Activated CD4-positive, CD25-positive, alpha-beta regulatory T cell (primary cell): ENCODE data around the gene P2RY12.

Source experiments
- DNase-seq, 4 experiments: peaks; one replicate each; lab custom pipeline; 2025; lab: John Stamatoyannopoulos, UW

The P2RY12 gene

DNA sequence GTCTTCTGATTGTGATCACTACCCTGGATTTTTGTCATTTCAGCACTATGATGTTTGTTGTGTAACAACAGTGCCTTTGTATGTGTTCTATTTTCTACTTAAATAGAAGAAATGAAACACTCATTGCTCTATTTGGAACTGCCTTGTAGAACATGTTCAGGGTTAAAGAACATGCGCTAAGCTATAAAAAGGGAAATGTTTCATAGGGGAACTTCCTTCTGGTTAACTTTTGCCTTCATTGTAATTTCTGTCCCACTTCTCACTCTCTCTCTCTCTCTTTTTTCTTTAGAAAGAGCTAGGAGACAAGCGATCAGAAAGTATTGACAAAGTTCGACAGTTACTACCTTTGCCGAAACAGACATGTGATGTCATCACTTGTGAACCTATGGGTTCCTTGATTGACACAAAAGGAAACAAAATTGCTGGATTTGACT lies at the start of gene P2RY12:
Gene P2RY12 (minus strand): TSS at position 13 of the 434 bp plus-strand sequence. CDS start 45,908 bp downstream, outside the sequence.
- DNase-seq: no peak

DNA sequence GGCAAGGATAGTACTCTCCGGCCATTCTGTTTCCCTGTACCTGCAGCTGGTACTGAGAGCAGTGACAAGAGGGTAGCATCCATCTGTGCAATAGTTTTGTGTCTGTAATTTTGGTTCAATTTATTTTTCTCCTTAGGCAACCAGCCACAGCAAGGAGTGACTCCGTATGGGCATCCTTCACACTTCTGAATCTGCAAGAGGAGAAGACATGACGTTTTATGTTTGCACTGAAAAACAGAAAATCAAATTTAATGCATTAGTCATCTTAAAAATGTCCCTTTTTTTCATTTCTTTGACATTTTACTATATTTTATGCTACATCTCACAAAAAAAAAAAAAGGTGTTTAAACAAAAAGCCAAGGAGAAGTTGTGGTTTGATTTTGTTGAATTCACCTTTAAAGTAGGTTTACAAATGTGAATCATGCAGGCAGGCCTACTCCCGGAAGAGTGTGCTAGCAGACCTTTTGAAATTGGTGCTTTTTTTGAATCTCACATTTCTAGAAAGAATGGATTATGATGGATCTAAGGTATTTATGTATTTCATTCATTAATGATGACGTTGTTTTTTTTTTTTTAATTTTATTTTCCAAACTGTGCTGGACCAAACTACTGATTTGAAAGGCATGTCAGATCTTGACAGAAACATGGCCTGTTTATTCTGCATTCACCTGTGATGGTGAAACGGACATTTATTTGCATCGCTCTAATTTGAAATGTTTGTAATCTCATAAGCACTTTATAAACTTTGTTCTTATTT lies 48.2 kb upstream of the P2RY12 start:
- no peak for DNase-seq

DNA sequence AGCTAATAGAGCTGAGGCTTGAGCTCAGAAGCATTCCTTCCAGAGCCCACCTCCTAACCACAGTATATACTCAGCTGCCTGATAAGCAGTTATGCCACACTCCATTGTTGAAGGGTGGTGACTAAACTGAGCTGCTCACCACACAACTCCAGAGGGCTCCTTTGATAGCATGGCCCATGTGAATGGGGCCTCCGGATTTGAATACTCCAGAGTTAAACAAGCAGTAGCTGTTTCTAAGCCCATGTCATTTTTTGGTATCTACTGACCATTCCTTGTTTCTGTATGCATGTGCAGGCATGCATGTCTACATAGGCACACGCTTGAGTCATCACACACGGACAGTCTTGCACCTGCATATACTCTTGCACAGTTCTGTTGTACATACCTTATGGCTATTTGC lies 47.4 kb upstream of the P2RY12 start:
- no peak for DNase-seq

DNA sequence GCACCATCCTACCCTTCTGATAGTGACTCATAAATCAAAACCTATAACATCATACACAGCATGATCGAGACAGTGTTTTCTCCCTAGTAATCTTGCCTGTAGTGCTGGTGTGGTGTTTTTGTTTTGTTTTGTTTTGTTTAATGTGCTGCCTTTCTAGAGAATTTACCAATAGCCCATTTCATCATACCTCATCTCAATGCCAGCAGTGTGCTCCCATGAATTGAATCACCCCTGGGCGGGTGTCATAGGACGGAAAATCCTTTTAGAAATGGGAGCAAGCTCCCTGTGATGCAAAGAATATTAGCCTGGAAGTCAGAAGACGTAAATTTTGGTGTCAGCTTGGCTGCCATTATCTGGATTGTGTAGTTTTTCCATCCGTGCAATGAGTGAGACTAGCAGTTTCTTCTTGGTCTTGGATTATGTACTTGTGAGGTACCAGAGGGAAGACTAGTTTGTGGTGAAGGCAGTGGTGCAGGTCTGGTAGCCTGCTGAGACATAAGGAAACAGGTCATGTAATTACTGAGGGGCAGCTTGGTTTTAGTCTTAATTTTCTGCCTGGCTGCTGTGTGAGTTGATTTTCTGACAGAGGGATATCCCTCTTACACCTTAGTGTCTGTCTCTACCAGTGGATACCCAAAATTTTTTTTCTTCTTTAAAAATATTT lies 46.4 kb upstream of the P2RY12 start:
- no peak for DNase-seq

DNA sequence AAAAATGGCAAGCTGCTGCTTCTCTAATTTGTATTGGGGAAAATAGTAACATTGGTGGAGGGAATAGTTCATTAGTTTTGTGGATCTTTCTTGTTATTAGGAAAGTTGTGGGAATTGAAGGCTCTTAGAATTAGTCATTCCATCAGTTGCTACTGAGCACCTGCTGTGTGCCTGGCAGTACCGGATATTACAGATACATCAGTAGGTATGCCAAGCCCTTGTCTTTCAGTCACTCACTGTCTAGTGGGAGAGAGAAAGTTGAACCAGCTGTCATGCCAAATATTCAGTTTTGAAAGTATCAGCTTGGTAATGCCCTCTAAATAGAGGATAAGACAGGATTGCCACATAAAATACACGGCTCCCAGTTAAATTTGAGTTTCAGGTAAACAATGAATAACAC lies 43.8 kb upstream of the P2RY12 start:
- DNase-seq: no peak

DNA sequence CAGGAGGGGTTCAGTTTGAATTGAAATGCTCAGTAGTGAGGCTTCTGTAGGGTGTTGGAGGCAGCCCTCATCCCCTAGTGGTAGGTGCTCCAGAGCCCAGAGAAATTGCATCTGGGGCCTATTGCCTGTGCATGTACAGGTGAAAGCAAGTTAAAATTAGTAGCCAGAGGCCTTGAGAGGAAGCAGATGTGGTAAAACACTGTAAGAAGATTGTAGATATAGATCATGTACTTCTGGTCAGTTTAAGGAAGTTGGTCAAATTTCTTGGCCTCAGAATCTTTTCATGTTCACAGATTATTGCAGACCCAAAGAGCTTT lies 41.7 kb upstream of the P2RY12 start:
- DNase-seq: no peak

DNA sequence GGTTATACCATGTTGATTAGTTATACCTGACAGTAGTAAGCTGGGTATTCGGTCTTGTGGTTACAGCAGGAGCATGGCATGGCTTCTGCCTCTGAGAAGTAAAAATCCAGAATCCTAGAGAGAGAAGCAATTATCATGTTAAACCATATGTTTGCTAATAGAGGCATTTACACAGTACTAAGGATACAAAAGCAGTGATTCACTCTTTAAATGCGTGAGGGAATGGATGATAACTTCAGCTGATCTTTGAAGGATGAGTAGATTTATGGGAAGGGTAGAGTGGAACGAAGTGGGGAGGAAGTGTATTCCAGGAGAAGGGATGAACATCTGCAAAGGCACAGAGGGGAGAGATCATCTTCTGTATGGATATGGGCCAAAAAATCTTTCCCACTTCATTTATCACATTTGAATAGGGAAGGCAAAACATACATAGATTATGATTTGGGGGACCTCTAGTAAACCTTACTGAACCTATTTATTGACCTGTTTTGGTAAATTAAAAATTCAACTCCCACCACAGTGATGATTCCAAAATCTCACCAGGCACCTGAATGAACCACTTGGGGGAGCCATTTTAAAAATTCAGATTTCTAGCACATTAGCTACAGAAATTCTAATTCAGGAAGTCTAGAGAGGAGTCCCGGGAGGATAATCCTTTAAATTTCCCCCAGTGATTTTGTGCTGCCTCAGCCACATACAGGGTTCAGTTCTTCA lies 41.2 kb upstream of the P2RY12 start:
- no peak for DNase-seq

DNA sequence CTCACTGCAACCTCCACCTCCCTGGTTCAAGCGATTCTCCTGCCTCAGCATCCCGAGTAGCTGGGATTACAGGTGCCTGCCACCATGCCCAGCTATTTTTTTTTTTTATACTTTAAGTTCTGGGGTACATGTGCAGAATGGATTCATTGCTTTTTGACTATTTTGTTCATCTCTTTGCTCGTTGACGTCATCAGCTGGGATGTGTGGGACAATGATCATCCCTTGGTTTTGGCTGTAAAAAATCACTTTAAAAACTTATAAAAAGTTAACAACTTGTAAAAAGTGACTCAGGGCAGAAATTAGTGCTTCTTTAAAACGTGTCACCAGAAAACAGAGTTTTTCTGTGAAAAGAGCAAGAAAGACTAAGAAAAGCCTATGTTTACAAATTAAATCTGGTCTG lies 38.5 kb upstream of the P2RY12 start:
- DNase-seq: no peak

DNA sequence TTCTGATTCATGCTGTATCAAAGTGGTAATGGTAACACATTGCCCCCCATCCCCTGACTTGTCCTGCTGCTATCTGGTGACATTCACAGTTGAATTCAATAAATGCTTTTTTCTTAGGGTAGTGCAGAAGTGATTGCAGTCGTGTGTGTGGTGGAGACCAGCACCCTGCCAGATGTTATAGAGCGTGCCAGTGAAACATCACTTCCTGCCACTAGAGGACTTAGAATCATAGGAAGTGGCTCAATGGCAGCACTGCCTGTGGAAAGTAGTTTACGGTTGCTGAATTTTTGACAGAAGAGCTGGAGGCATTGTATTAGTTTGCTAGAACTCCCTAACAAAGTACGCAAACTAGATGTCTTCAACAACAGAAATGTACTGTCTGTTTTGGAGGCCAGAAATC lies 37.4 kb upstream of the P2RY12 start:
- no peak for DNase-seq

DNA sequence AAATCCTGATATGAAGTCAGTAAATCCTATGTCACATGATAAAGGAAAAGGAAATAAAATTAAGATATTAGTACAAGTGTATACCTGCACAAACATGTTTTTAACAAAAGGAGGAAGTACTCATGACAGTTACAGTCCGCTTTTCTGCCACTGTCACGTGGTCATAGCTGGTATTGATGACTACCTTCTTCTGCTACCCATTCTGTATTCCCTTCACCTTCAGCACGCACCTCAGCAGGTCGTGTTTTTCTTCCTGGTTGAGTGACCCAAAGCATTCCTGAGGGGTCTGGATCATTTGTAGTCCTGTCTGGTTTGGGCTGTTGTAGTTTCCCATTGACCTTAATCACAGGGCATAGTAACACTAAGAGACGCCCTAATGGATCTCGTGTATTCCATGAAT lies 35.3 kb upstream of the P2RY12 start:
- DNase-seq: no peak

DNA sequence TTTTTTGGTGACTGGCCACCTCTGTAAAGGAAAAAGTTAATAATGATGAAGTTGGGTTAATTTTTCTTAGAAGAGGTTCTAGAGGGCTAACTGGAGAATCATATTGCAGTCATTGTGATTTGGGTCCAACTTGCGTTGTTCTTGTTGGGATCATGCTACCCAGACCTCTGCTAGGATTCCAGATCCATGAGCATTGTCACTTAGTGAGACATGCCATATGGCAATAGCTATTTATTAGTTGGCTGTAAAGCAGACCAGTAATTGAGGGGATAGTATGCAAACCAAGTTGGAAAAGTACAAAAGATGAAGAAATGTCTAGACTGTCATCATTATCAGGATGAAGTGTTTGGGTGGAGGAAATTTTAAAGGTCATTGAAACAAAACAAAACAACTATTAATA lies 30.7 kb upstream of the P2RY12 start:
- no peak for DNase-seq

DNA sequence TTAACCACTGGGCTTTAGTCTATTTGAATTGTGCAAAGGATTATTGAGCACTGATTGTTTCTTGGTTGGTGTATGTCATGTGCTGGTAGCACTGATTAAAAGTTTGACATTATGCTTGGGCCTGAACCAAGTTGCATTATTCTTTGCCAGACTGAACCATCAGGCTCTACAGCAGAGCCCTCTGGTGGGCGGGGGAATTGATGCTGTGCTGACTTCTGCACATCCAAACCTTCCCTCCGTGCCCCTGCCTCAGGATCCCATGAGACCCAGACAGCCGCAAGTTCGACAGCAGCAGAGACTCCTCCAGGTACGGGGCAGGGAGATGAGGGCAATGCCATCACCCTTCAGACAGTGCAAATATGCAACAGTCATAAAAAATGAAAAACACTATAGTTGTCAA lies 28.4 kb upstream of the P2RY12 start:
- DNase-seq: no peak

DNA sequence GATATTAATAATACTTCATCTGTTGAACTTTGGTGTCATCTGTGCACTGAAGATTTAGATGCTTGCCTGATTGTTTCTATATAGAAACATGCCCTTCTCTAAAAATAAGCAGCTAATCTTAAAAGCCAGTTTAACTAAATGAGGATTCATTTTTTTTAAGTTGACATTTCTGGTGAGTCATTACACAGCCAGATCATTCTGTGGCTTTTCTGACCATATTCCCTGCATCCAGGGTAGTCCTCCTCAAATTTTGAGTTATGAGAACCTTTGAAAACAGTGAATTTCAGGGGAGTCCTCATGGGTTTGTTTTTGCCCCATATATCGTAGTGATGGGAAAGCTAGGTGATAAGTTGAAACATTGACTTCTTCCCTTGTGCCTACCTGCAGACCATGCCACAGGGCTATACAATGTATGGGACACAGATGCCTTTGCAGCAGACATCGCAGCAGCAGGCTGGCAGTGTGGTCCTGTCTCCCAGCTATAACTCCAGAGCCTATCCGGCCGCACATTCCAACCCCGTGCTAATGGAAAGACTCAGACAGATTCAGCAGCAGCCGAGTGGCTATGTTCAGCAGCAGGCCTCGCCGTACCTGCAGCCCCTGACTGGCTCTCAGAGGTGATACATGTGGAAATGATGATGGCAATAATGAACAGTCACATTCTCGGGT lies 26.5 kb upstream of the P2RY12 start:
- DNase-seq: no peak

DNA sequence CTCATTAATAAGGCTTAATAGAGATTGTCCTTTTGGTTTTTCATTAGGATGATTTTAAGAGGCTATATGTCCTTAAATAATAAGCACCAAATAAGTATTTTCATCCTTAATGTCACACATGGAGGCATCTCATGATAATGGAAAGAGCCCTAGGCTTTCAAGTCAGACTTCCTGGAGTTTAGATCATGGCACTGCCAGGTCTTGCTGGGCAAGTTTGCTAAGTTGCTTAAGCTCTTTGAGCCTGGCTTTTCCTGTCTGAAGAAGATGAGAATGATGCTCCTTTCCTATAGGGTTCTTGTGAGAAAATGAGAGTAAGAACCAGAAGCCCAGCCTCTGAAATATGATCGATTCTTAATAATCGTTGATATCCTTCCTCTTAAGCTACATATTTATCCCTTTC lies 23.4 kb upstream of the P2RY12 start:
- no peak for DNase-seq

DNA sequence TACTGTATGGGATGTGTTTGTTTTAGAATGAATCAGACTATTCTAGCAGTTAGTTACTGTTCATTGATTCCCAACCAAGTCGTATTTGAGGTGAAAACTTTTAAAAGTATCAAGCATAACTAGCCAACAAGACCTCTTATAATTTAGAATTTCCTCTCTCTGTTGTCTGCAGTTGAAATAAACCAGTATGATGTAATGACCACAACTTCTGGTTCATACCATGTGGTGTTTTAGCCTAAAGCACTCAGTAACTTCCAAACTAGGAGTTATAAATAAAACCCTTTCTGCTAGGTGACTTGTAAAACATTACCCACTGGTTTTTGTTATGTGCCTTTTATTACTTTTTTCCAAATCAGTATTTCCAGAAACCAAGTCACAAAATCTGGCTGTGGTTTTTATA lies 19.8 kb upstream of the P2RY12 start:
- no peak for DNase-seq

DNA sequence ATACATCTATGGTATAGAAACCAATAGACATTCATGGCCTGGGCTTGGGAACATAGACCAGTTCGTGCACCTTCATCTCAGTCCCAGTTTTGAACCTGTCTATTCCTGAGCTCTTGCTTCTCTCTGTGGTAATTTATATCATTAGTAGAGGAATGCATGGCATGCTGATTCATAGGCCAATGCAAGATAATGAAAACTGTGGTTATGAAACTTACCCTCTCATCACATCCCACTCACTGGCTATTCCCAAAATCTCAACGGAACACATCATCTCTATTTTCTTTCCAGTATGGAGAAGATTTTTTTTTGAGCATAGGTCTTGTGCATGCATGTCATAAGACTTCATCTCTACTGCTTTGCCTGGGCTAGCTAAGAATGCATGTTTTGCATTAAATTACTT lies 18.7 kb upstream of the P2RY12 start:
- no peak for DNase-seq

DNA sequence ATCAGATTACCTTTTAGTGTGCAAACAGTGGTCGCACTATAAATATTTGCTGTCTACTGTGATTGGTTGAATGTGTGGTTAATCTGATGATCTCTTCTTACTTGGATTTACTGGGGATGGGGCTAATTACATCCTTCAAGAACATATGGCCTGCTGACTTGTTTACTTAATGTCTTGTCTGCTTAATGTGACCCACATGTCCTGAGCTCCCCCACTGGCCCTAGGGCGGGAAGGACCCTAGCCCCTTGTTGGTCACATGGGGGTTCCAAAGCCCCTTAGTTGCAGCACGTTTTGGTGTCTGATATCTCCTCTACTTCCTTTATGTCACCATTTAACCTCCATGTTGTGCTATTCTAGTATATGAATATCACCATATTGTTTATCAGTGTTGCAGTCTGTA lies 17.8 kb upstream of the P2RY12 start:
- DNase-seq: no peak

DNA sequence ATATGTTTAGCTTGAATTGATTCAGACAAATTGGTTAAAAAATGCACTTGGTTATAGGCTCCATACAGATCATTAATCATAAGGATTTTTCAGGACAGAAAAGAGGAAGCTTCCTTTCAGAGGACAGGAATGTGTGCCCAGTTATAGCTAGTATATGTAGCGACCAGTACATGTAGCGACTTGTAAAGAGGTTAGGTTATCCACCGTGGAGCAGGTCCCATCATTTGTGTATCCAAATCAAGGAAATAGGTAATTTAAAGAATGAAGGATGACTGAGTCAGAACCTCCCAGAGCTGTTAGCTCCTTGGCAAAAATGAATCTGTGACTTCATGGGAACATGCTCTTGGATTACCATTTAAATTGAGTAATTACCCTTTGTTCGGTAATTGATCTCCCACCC lies 15.8 kb upstream of the P2RY12 start:
- DNase-seq: no peak

DNA sequence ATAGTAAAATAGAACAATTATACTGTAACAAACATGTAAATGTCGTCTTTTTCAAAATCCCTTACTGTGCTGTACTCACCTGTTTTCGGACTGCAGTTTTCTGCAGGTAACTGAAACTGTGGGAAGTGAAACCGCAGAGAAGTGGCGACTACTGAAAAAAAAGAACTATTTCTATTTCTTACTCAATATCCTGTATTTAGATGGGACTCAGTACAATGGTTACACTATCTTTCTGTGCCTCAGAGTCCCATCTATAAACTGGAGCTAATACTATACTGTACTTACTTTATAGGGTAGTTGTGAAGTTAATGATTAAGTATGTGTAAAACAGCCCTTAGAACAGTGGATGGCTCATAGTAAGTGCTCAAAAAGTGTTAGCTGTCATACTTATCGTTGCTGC lies 14.3 kb upstream of the P2RY12 start:
- DNase-seq: no peak

DNA sequence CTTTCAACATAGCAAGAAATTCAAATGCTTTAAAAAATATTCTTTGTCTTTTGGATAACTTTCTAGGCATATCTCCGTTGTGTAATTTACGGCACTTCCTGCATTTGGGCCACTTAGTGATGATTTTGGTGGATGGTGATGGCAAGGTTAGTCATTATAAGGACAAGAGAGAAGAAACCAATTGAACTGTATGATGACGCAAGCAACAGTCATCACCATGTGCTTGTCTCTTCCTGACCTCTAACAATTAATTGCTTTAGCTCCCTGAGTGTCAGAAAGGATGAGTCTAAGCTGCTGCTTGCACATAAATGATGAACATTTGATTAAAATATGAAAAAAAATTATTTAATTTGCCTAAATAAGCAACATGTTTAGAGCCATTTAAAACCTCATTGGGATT lies 11.3 kb upstream of the P2RY12 start:
- DNase-seq: no peak

DNA sequence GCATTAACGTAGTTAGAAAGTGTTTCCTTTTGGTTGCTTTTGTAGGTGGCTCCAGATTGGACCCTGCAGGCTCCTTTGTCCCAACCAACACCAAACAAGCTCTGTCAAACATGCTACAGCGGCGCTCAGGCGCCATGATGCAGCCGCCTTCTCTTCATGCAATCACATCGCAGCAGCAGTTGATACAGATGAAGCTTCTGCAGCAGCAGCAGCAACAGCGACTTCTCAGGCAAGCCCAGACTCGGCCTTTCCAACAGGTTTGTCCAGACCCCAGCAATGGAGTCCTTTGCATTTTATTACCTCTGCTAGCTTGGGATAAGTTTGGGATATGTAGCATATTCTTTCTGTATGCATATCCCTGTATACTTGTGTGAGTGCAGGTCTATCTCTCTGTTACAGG lies 10.1 kb upstream of the P2RY12 start:
- no peak for DNase-seq

DNA sequence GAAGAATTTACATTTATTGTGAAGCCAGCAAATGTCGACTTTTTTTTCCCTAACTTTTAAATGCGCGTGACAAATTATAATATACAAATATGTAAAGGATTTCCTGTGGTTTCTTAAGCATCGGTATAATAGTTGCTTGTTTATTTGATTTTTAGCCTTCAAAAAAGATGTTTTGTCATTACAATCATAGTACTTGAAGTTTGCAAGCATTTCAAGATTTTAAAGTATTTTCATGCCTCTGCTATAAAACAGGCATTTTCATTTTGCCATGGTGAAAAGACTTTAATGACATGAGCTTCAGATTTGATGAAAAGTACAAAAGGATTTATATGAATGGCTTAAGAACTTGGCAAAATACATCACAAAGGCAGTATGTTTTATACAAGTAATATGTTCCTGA lies 9.4 kb upstream of the P2RY12 start:
- no peak for DNase-seq
